NOMO-1 treated with DMSO at 0.1 percent for 48 hours (cell line): ENCODE data around the gene TNFRSF1A.
A peak's percentile ranks its signal among the peaks of the same experiment; 100 is the strongest.

Experiments used
- DNase-seq: peaks from one replicate; lab custom pipeline; 2025; ENCODE audit not compliant: unreplicated experiment; lab: John Stamatoyannopoulos, UW

Gene TNFRSF1A

GRCh38 chr12:6324936-6325750 lies 16.7 kb downstream of the TNFRSF1A start:
- DNase-seq: no peak

GRCh38 chr12:6323995-6324711 lies 17.7 kb downstream of the TNFRSF1A start:
- DNase-seq: no peak

- peak; percentile 72 for DNase-seq
Measured at GRCh38 chr12:6323340-6323994, 18.4 kb downstream of the TNFRSF1A start.

DNA sequence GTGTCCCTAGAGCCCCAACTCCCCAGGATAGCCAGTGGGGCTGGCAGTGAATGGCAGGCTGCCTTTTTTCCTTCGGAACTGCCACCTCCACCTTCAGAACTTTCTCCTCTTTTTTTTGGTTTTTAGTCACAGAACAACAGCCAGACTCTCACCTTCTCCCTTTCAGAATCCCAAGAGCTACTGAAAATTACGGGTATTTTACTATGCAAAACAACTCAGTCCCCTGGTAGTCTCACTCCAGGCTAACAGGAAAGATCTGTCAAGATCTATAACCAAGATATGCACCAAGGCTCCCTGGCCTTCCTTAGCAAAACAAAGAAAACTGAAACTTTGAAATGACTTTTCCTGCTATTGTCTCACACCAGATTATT lies 18.9 kb downstream of the TNFRSF1A start:
- no peak for DNase-seq

DNA sequence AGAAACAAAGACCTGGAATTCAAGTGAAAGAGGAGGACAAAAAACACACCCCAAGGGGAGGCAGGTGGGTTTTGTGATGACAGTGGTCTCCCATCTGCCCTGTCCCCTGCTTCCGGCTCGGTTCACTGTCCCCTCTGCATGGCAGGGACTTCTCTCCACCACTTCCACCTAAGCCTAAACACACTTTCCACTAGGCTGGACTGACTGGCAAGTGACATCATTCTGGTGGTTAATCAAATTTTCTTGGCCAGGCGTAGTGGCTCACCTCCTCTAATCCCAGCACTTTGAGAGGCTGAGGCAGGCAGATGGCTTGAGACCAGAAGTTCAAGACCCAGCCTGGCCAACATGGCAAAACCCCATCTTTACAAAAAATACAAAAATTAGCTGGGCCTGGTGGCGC lies 19.5 kb downstream of the TNFRSF1A start:
- DNase-seq: no peak

GRCh38 chr12:6321905-6322304 lies 20.0 kb downstream of the TNFRSF1A start:
- DNase-seq: no peak

GRCh38 chr12:6319446-6319845 lies 22.4 kb downstream of the TNFRSF1A start:
- DNase-seq: no peak

- no peak for DNase-seq
Measured at GRCh38 chr12:6318440-6318879, 23.4 kb downstream of the TNFRSF1A start.

DNA sequence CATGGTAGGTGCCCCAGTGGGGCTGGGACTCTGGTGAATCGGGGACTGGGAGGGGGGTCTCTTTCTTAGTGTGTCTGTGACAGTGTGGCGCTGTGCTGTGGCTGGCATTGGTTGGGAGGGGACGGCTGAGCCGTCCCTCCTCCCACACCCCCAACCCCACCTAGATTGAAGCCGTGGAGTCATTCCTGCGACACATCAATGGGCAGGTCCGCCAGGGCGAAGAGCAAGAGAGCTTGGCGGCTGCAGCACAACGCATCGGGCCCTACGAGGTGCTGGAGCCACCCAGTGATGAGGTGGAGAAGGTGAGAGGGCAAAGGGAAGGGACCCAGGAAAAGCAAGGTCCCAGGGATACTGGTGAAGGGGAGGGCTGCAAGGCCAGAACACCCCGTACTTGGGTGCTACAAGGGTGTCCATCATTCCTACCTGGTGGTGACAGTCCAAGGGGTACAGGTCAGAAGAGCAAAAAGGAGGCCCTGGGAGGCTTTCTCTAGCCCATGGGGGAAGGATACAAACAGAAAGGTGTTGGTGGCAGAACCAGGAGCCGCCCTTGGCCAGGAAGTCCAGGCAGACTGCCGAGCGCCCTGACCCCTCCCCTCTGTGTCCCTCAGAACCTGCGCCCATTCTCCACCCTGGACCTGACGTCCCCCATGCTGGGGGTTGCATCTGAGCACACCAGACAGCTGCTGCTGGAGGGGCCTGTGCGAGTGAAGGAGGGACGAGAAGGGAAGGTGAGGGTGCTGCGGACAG lies 24.0 kb downstream of the TNFRSF1A start:
- no peak for DNase-seq

DNA sequence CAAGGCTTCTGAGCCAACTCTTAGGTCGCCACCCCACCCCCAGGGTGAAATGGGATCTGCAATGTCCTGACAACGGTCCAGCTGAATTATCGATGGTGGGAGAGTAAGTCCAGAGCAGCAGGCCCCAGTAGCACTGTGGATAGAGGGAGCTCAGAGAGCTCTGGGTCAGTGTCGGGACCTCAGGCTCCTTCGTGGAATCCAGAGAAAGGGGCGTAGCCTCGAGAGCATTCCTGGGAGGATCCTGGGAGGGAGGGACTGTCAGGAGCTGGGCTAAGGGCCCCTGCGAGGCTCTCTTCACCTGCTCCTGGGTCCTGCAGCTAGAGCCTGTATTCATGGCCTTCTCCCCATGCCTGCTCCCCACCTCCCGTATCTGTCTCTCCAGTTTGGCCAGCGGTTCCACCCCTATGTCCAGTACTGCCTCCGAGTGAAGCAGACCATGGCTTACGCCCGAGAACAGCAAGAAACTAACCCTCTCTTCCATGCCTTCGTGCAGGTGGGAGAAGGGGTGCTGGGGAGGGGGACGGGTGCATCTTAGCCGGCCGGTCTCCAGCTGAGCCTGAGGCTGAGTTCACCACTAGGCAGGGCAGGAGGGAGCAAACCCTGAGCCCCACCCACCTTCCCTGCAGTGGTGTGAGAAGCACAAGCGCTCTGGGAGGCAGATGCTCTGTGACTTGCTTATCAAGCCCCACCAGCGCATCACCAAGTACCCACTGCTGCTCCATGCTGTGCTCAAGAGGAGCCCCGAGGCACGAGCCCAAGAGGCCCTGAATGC lies 24.8 kb downstream of the TNFRSF1A start:
- DNase-seq: no peak

DNA sequence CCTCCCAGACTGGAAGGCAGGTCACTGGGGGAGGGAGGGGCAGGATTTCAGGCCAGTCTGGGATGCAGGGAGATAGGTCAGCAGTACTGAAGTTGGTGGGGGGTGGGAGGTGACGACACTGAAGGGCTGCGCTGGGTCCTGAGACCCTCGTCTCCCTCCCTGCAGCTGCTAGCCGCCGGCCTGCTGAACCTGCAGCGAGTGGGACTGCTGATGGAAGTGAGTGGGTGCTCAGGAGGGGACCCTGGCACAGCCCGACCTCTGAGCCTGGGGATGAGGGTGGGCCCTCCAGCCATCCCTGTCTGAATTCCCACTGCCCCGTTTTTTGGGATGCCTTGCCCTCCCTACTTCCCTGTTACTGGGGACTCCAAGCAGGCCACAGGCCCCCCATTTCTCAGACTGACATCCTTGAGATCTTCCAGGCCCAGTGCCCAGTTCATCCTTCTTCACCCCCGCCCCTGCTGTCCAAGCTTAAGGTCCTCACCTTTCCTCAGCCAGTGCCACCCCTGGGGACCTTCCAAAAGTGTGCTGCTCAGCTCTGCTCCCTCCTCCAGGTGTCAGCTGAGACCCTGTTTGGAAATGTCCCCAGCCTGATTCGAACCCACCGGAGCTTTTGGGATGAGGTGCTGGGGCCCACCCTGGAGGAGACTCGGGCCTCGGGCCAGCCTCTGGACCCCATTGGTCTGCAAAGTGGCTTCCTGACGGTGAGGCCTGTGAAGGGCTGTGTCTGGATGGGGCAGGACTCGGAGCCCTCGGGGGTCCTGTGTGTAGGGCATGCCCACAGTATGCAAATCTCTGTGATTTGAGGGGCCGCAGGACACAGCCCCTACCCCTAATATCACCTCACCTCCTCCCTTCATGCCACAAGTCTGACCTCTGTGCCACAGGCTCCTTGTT lies 25.9 kb downstream of the TNFRSF1A start:
- DNase-seq: no peak

DNA sequence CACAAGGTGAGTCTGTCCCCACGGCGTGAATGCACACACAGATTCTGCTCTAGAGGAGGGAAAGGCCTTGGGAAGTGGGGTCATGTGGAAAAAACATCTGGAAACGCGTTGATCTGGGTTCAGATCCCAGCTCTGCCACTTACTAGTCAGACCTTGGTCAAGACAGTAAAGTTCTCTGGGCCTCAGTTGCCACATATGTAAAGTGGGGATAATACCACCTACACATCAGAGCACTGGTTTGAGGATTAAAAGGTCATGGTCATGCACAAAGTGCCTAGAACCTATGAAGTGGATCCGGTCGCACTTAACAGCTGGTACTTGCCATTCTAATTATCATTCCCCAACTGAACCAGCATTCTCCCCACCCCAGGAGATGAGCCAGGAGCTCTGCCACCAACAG lies 26.7 kb downstream of the TNFRSF1A start:
- no peak for DNase-seq

GRCh38 chr12:6314776-6315175 lies 27.1 kb downstream of the TNFRSF1A start:
- DNase-seq: no peak

GRCh38 chr12:6313326-6313940 lies 28.4 kb downstream of the TNFRSF1A start:
- no peak for DNase-seq

GRCh38 chr12:6312529-6313325 lies 29.1 kb downstream of the TNFRSF1A start:
- no peak for DNase-seq

DNA sequence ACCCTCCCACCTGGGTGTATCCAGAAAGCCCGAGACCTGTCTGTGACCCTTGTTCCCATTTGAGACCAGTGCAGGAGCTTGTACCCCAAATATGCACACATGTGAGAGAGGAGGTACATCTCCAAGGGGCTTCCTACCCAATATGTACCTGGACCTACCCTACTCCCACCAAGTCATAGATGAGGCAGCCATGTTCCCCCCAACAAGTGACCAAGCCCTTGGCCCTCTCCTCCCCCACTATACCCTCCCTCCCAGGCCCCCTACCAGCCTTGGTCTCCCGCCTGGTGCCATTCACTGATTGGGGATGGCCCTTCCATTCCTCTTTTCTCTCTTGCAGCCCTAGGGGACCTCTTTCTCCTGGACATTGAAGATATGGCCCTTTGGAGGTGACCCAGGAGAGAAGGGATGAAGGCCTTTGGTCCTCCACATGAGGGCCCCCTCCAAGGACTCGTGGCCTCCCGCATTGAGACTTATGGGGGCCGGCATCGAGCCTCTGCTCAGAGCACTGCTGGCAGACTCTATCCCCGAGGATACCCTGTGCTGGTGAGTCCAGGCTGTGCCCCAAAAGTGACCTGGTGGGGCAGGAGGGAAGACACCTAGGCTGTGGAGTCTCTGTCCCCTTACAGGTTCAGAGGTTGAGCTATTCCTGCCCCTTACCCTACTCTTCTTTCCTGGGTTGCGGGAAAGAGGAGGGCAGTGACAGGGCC lies 29.9 kb downstream of the TNFRSF1A start:
- no peak for DNase-seq

GRCh38 chr12:6310771-6311610 lies 30.9 kb downstream of the TNFRSF1A start:
- no peak for DNase-seq
